ENCODE data around the gene TMEM82. TPM values are rescaled to one million over a fixed set of nuclear protein-coding genes. Genes with fewer than 3 reads are reported as not detected.

TMEM82 gene
- polyA plus RNA-seq, 4 donors: 25.3 to 61.3 (median 36.5) TPM

Other genes with a start within 250 kb of the TMEM82 start
- 10 to 100 TPM; 13.8 to 23.7 (median 16.1) TPM for gene CASP9, start 218.3 kb upstream of the TMEM82 start, polyA plus RNA-seq
- 10 to 100 TPM in 1 of 4 donors, 1 to 10 TPM in 3; 1.6 to 34.0 (median 4.0) TPM for gene DNAJC16, start 215.7 kb upstream of the TMEM82 start, polyA plus RNA-seq
- gene AGMAT, start 157.4 kb upstream of the TMEM82 start, polyA plus RNA-seq: 10 to 100 TPM; 18.9 to 66.5 (median 27.2) TPM
- 10 to 100 TPM in 2 of 4 donors, 1 to 10 TPM in 2; 4.3 to 34.7 (median 9.7) TPM for gene DDI2, start 125.0 kb upstream of the TMEM82 start, polyA plus RNA-seq
- gene PLEKHM2, start 58.2 kb upstream of the TMEM82 start, polyA plus RNA-seq: 10 to 100 TPM; 18.6 to 29.0 (median 23.8) TPM
- 10 to 100 TPM in 3 of 4 donors, 1 to 10 TPM in 1; 3.2 to 51.2 (median 24.8) TPM for gene SLC25A34, start 6.2 kb upstream of the TMEM82 start, polyA plus RNA-seq
- 100 to 1,000 TPM in 3 of 4 donors, 10 to 100 TPM in 1; 76.2 to 371 (median 159) TPM for gene FBLIM1, start 16.3 kb downstream of the TMEM82 start, polyA plus RNA-seq
- 1 to 10 TPM; 2.7 to 4.7 (median 3.7) TPM for gene UQCRHL, start 65.2 kb downstream of the TMEM82 start, polyA plus RNA-seq
- 10 to 100 TPM; 12.2 to 48.8 (median 15.9) TPM for gene SPEN, start 105.2 kb downstream of the TMEM82 start, polyA plus RNA-seq
- gene ZBTB17, start 233.6 kb downstream of the TMEM82 start, polyA plus RNA-seq: 10 to 100 TPM; 18.7 to 89.2 (median 49.9) TPM